Measurements from ENCODE around the gene FAN1.

FAN1 gene

GRCh38 chr15:30919877-30920550 is 16.3 kb downstream of the FAN1 start:
- no peak for DNase-seq (ENCODE audit: low spot score)

GRCh38 chr15:30921106-30921505 is 17.4 kb downstream of the FAN1 start:
- no peak for DNase-seq (ENCODE audit: low spot score)

GRCh38 chr15:30921781-30922479 is 18.2 kb downstream of the FAN1 start:
- no peak for DNase-seq (ENCODE audit: low spot score)

- no peak for DNase-seq (ENCODE audit: low spot score)
Measured at GRCh38 chr15:30922480-30923311, 19.0 kb downstream of the FAN1 start.

- no peak for DNase-seq (ENCODE audit: low spot score)
Measured at GRCh38 chr15:30923429-30923828, 19.7 kb downstream of the FAN1 start.

- DNase-seq (ENCODE audit: low spot score) = no peak
Measured at GRCh38 chr15:30924353-30924752, 20.6 kb downstream of the FAN1 start.

- no peak for DNase-seq (ENCODE audit: low spot score)
Measured at GRCh38 chr15:30925686-30926085, 22.0 kb downstream of the FAN1 start.

- DNase-seq (ENCODE audit: low spot score) = no peak
Measured at GRCh38 chr15:30926161-30926560, 22.4 kb downstream of the FAN1 start.

GRCh38 chr15:30927148-30927761 is 23.5 kb downstream of the FAN1 start:
- DNase-seq (ENCODE audit: low spot score) = no peak

- DNase-seq (ENCODE audit: low spot score) = no peak
Measured at GRCh38 chr15:30928076-30928475, 24.4 kb downstream of the FAN1 start.

- no peak for DNase-seq (ENCODE audit: low spot score)
Measured at GRCh38 chr15:30929064-30929669, 25.5 kb downstream of the FAN1 start.

- no peak for DNase-seq (ENCODE audit: low spot score)
Measured at GRCh38 chr15:30929982-30930381, 26.3 kb downstream of the FAN1 start.

GRCh38 chr15:30930422-30930821 is 26.7 kb downstream of the FAN1 start:
- DNase-seq (ENCODE audit: low spot score) = no peak

- DNase-seq (ENCODE audit: low spot score) = no peak
Measured at GRCh38 chr15:30933293-30933692, 29.6 kb downstream of the FAN1 start.

- no peak for DNase-seq (ENCODE audit: low spot score)
Measured at GRCh38 chr15:30939161-30939560, 35.4 kb downstream of the FAN1 start.

- no peak for DNase-seq (ENCODE audit: low spot score)
Measured at GRCh38 chr15:30940359-30940758, 36.6 kb downstream of the FAN1 start.

GRCh38 chr15:30941520-30941919 is 37.8 kb downstream of the FAN1 start:
- DNase-seq (ENCODE audit: low spot score) = no peak

- DNase-seq (ENCODE audit: low spot score) = no peak
Measured at GRCh38 chr15:30943654-30944335, 40.1 kb downstream of the FAN1 start.

GRCh38 chr15:30953183-30953582 is 49.5 kb downstream of the FAN1 start:
- no peak for DNase-seq (ENCODE audit: low spot score)

GRCh38 chr15:30953731-30954378 is 50.1 kb downstream of the FAN1 start:
- DNase-seq (ENCODE audit: low spot score) = no peak

GRCh38 chr15:30954674-30955073 is 51.0 kb downstream of the FAN1 start:
- DNase-seq (ENCODE audit: low spot score) = no peak

All from SK-N-DZ (cell line).